Smooth muscle cell (in vitro differentiated cells): Measurements from ENCODE around the gene KLK3. TPM values are rescaled to one million over a fixed set of nuclear protein-coding genes. Genes with fewer than 3 reads are reported as not detected.

Experiments used
- DNase-seq: peaks from one replicate; lab custom pipeline; 2025; ENCODE audit not compliant: unreplicated experiment; lab: John Stamatoyannopoulos, UW
- H2AFZ ChIP-seq: fragments of 200-600 bp; sonication (generic); 2 replicates; pipeline ENCODE4 v1.6.0; 2016; ENCODE audit warnings: antibody characterized with exemption, low read depth, mild to moderate bottlenecking
- H3F3A ChIP-seq: fragments of 200-600 bp; sonication (generic); 2 replicates; pipeline ENCODE4 v1.6.0; 2017; ENCODE audit warnings: antibody characterized with exemption, low read depth
- H3K27ac ChIP-seq: fragments of 200-600 bp; sonication (generic); 2 replicates; pipeline ENCODE4 v1.5.1; 2016; ENCODE audit warnings: low read depth, mild to moderate bottlenecking
- H3K27me3 ChIP-seq: fragments of 200-600 bp; sonication (generic); 2 replicates; pipeline ENCODE4 v1.6.1; 2016; ENCODE audit warnings: low read depth, mild to moderate bottlenecking
- H3K36me3 ChIP-seq: fragments of 200-600 bp; sonication (generic); 2 replicates; pipeline ENCODE4 v1.5.1; 2016; ENCODE audit warnings: low read depth
- H3K4me1 ChIP-seq: fragments of 200-600 bp; sonication (generic); 2 replicates; pipeline ENCODE4 v1.5.1; 2016; ENCODE audit warnings: low read depth
- H3K4me2 ChIP-seq: fragments of 200-600 bp; sonication (generic); 2 replicates; pipeline ENCODE4 v1.6.0; 2016; ENCODE audit warnings: mild to moderate bottlenecking
- H3K4me3 ChIP-seq: fragments of 200-600 bp; sonication (generic); 2 replicates; pipeline ENCODE4 v1.5.1; 2016; ENCODE audit warnings: mild to moderate bottlenecking
- H3K79me2 ChIP-seq: fragments of 200-600 bp; sonication (generic); 2 replicates; pipeline ENCODE4 v1.6.0; 2016; ENCODE audit warnings: low read depth, mild to moderate bottlenecking
- H3K9ac ChIP-seq: fragments of 200-600 bp; sonication (generic); 2 replicates; pipeline ENCODE4 v1.6.0; 2016; ENCODE audit warnings: low read depth
- H3K9me3 ChIP-seq: fragments of 200-600 bp; sonication (generic); replicated peaks from 2 replicates; pipeline ENCODE4 v1.5.1; 2016; ENCODE audit warnings: low read depth
- H4K20me1 ChIP-seq: fragments of 200-600 bp; sonication (generic); 2 replicates; pipeline ENCODE4 v1.6.0; 2016; ENCODE audit warnings: low read depth
- CTCF ChIP-seq: fragments of 200-600 bp; sonication (generic); IDR thresholded peaks from 2 replicates; pipeline ENCODE4 v1.5.1; 2017; ENCODE audit warnings: borderline replicate concordance, mild to moderate bottlenecking, antibody characterized with exemption; ENCODE audit not compliant: insufficient read depth, poor library complexity, severe bottlenecking
- WGBS: methylation state at CpG from one replicate; pipeline ENCODE4 v1.1.7; 2016; ENCODE audit warnings: low lambda C conversion rate; 5-methylcytosine and 5-hydroxymethylcytosine counted together
- polyA plus RNA-seq: library from polyadenylated mRNA; unstranded; fragments of >200 nt; fragmentation: Nextera tagmentation; extraction: Ambion mirVana; gene quantifications from 2 replicates; pipeline ENCODE4 v1.2.1, GENCODE V29; 2016
- total RNA-seq: library from RNA; depleted of rRNA; stranded (reverse); fragments of >200 nt; gene quantifications from 2 replicates; pipeline ENCODE4 v1.2.3, GENCODE V29; 2014

Gene KLK3
- total and polyA plus RNA-seq, 2 experiments from 2014 or later, result not detected

GRCh38 chr19:50859849-50860248 is 5.1 kb downstream of the KLK3 start:
- TF ChIP-seq CTCF, result no peak
- Histone ChIP-seq H3K27me3 (peaks cover 30% of the 10 kb centered on the region), H3K4me3 (no peak overlapping the region), H3K36me3 (no peaks in the 10 kb centered on the region), H3K4me1 (no peaks in the 10 kb centered on the region), H3K9ac (no peak overlapping the region), H3K79me2 (no peaks in the 10 kb centered on the region), H4K20me1 (no peaks in the 10 kb centered on the region), H2AFZ (no peak overlapping the region), H3K9me3 (no peaks in the 10 kb centered on the region), H3F3A (no peaks in the 10 kb centered on the region), H3K27ac (no peak overlapping the region), H3K4me2 (no peak overlapping the region)
- no peak for DNase-seq
- 85% methylated on average over 4 of the region's 4 CpGs for WGBS

GRCh38 chr19:50861010-50861409 is 6.3 kb downstream of the KLK3 start:
- H4K20me1 ChIP-seq, result no peaks in the 10 kb centered on the region
- peaks cover 26% of the 10 kb centered on the region for H3K27me3 ChIP-seq
- H2AFZ ChIP-seq, result no peak overlapping the region
- H3K4me1 ChIP-seq, result no peaks in the 10 kb centered on the region
- H3K9me3 ChIP-seq, result no peaks in the 10 kb centered on the region
- H3K4me2 ChIP-seq, result no peak overlapping the region
- no peaks in the 10 kb centered on the region for H3K36me3 ChIP-seq
- 74% methylated on average over 5 of the region's 5 CpGs for WGBS
- no peak overlapping the region for H3K4me3 ChIP-seq
- no peaks in the 10 kb centered on the region for H3K79me2 ChIP-seq
- no peak for DNase-seq
- H3K27ac ChIP-seq, result no peak overlapping the region
- TF ChIP-seq CTCF, result no peak
- H3K9ac ChIP-seq, result no peak overlapping the region
- no peaks in the 10 kb centered on the region for H3F3A ChIP-seq

- no peaks in the 10 kb centered on the region for H3K4me1 ChIP-seq
- no peak overlapping the region for H3K4me3 ChIP-seq
- no peaks in the 10 kb centered on the region for H3K9me3 ChIP-seq
- H3K36me3 ChIP-seq, result no peaks in the 10 kb centered on the region
- no peak overlapping the region for H3K27ac ChIP-seq
- no peaks in the 10 kb centered on the region for H3F3A ChIP-seq
- peaks cover 30% of the 10 kb centered on the region for H3K27me3 ChIP-seq
- H3K79me2 ChIP-seq, result no peaks in the 10 kb centered on the region
- no peak overlapping the region for H3K9ac ChIP-seq
- no peak overlapping the region for H2AFZ ChIP-seq
- no peak for DNase-seq
- no peaks in the 10 kb centered on the region for H4K20me1 ChIP-seq
- no peak for TF ChIP-seq CTCF
- WGBS, result 85% methylated on average over 7 of the region's 7 CpGs
- no peak overlapping the region for H3K4me2 ChIP-seq
Observed at GRCh38 chr19:50861496-50862286, 7.0 kb downstream of the KLK3 start.

GRCh38 chr19:50869479-50869878 is 14.8 kb downstream of the KLK3 start:
- WGBS, result 81% methylated on average over 4 of the region's 4 CpGs

More at GRCh38 chr19:50869479-50869878, 14.8 kb downstream of the KLK3 start:
- H2AFZ ChIP-seq, result no peak overlapping the region
- H3K79me2 ChIP-seq, result no peaks in the 10 kb centered on the region
- no peaks in the 10 kb centered on the region for H4K20me1 ChIP-seq
- H3K4me3 ChIP-seq, result no peak overlapping the region
- H3K4me2 ChIP-seq, result no peak overlapping the region
- no peaks in the 10 kb centered on the region for H3K9me3 ChIP-seq
- no peak overlapping the region for H3K27ac ChIP-seq
- H3F3A ChIP-seq, result no peaks in the 10 kb centered on the region
- H3K4me1 ChIP-seq, result no peaks in the 10 kb centered on the region
- H3K27me3 ChIP-seq, result peaks cover 24% of the 10 kb centered on the region
- H3K36me3 ChIP-seq, result no peaks in the 10 kb centered on the region
- H3K9ac ChIP-seq, result no peak overlapping the region
- TF ChIP-seq CTCF, result no peak
- no peak for DNase-seq
